Activated CD4-positive, alpha-beta memory T cell treated with anti-CD3 and anti-CD28 coated beads, Interleukin-2, amount 10 ng/mL, durations not matched to agents 7 days and 5 days (primary cell): ENCODE results near the gene HLA-C. TPM values are rescaled to one million over a fixed set of nuclear protein-coding genes. Genes with fewer than 3 reads are reported as not detected.
"Not testable (repeated sequence)": the region's sequence is repeated elsewhere in the genome, so short reads cannot be mapped to it uniquely, and the experiment has no call there.

Source experiments
- CTCF ChIA-PET: fragments of 350-600 bp; sonication (Branson Sonifier 250); formaldehyde crosslinking; loops from one replicate; lab custom pipeline; 2021; ENCODE audit warnings: antibody characterized with exemption, inconsistent platforms; lab: Charles Lee
- POLR2A ChIA-PET: fragments of 350-600 bp; sonication (Branson Sonifier 250); formaldehyde crosslinking; loops from one replicate; lab custom pipeline; 2021; ENCODE audit warnings: antibody characterized with exemption; lab: Charles Lee
- DNase-seq: peaks from one replicate; pipeline ENCODE4 v3.0.0-alpha.2; 2020
- H3K27ac Mint-ChIP-seq: one replicate; pipeline ENCODE4 v1.8.0; 2021; ENCODE audit warnings: mild to moderate bottlenecking, mixed read lengths
- H3K27me3 Mint-ChIP-seq: one replicate; pipeline ENCODE4 v1.8.0; 2021; ENCODE audit warnings: mixed read lengths
- H3K36me3 Mint-ChIP-seq: one replicate; pipeline ENCODE4 v1.8.0; 2021; ENCODE audit warnings: low read depth, mixed read lengths
- H3K4me1 Mint-ChIP-seq: one replicate; pipeline ENCODE4 v1.8.0; 2021; ENCODE audit warnings: mixed read lengths
- H3K4me3 Mint-ChIP-seq: one replicate; pipeline ENCODE4 v1.8.0; 2021; ENCODE audit warnings: mild to moderate bottlenecking, mixed read lengths
- H3K9me3 Mint-ChIP-seq: one replicate; pipeline ENCODE4 v1.8.0; 2021; ENCODE audit warnings: mixed read lengths
- total RNA-seq, 2 experiments: library from RNA; stranded (reverse); gene quantifications; one replicate each; pipeline ENCODE4 v1.2.3, GENCODE V29; 2021

Gene HLA-C
- total RNA-seq, 2 experiments from 2014 or later, result 1,690 to 1,696 TPM

DNA sequence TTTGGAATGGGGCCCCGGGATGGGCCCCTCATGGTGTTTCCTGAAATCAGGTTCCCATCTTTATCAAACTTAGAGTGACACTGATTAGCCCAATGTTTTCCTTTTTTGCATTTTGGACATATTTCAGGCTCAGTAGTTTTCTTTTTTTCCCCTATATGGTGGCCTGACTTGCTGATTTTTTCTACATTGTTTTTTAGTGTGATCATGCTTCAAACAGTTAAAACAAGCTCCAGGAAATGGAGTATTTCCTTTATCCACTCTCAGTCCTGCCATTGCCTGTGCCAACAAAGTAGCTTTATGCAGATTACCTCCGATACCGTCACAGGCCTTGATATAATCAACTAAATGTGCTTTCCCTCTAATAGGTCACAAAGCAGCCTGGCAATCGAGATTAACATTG lies 37.8 kb downstream of the HLA-C start:
- H3K9me3 Mint-ChIP-seq, POLR2A ChIA-PET, H3K4me1 Mint-ChIP-seq, CTCF ChIA-PET, H3K4me3 Mint-ChIP-seq, DNase-seq, H3K27ac Mint-ChIP-seq, H3K36me3 Mint-ChIP-seq: not testable (repeated sequence)
- peaks cover 37% of the 10 kb centered on the region for H3K27me3 Mint-ChIP-seq

DNA sequence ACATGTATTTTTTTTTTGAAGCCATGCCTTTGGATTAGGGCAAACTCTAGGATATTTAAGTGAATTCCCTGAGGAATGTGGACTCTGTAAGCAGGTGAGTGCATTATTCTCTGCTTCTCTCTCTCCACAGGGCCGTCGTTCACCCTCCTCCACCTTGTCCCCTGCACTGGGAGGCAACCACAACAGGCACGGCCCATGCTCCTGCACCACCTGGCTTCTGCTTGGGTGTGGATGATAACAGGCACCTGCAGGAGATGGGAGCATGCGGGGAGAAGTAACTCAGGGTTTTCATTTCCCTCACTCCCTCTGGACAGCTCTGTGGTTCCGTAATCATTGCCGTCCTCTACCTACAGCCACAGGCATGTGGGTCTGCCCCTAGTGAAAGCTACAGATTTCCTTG lies 43.4 kb downstream of the HLA-C start:
- Mint-ChIP-seq H3K36me3 (no peaks in the 10 kb centered on the region), H3K27ac (no peak overlapping the region), H3K4me3 (no peak overlapping the region), H3K27me3 (peaks cover 22% of the 10 kb centered on the region), H3K4me1 (no peaks in the 10 kb centered on the region), H3K9me3 (no peaks in the 10 kb centered on the region)
- DNase-seq, result no peak
- CTCF ChIA-PET, result interaction anchor here (0.7 kb wide), 1 partner anchor 137 kb away, joined by 3 read pairs; no protein-coding TSS in a partner anchor
- POLR2A ChIA-PET, result no interaction called here

DNA sequence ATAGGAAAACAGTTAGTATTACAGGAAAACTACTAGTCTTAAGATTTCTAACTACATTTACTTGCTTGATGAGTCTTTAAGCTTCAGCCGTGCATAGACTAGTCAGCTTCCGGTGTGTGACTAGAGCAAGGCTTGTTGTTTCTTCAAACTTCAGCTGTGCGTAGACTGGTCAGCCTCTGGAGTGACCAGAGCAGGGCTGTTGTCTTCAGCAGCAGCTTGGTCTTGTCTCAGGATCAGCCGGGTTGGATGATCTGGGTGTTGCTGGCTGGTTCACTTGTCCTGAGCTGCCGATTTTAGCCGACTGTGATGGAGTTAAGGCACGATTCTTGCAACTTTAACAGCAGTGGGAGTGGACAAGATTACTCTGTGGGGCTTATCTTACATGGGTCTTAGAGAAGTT lies 44.7 kb downstream of the HLA-C start:
- CTCF ChIA-PET, result interaction anchor here (1.8 kb wide), 1 partner anchor 140 kb away, joined by 6 read pairs; no protein-coding TSS in a partner anchor

DNA sequence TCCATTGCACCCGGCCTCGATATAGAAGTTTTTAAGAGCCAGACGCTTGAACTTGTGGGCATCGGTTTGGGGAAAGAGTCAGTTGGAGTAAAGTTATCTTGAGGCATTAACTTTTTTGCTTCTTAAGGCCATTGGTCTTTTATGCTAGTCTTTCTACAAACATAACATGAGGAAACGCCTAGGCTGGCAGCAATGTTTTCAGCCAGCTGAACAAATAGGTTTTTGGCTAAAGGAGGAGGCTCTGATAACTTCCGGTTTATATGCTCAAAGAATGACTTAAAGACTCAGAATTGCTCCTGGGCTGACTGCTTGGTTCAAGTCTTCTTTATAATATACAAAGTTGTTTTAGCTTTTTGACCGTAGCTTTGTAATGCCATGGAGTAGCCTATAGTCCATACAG lies 46.2 kb downstream of the HLA-C start:
- POLR2A ChIA-PET, result no interaction called here
- Mint-ChIP-seq H3K4me1 (no peaks in the 10 kb centered on the region), H3K4me3 (no peak overlapping the region), H3K27me3 (peaks cover 10% of the 10 kb centered on the region), H3K9me3 (no peaks in the 10 kb centered on the region), H3K36me3 (no peaks in the 10 kb centered on the region), H3K27ac (no peak overlapping the region)
- CTCF ChIA-PET, result no interaction called here
- DNase-seq, result no peak

More for the DNA sequence above, 44.7 kb downstream of the HLA-C start:
- Mint-ChIP-seq H3K27me3 (peaks cover 11% of the 10 kb centered on the region), H3K27ac (no peak overlapping the region), H3K9me3 (no peaks in the 10 kb centered on the region), H3K4me3 (no peak overlapping the region), H3K36me3 (no peaks in the 10 kb centered on the region), H3K4me1 (no peaks in the 10 kb centered on the region)
- POLR2A ChIA-PET, result no interaction called here
- no peak for DNase-seq

DNA sequence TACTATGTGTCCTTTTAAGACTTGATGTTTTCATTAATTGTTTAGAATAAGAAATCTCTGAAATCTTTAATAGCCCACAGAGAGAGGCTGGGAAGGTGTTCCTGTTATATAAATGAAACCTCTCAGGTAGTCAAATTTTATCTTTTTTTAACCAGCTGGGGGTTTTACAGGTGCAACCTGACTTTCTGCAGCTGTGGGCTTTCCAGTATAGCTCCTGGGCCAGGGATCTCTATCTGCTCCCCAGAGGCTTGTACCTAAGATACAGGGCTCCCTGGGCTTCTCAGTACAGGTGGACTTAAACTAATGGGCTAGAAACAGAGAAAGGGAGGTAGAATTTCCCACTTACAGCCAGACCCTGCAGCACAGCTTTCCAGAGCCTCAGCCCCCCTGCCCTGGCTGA lies 49.4 kb downstream of the HLA-C start:
- H3K4me1 Mint-ChIP-seq, result no peaks in the 10 kb centered on the region
- POLR2A ChIA-PET, result no interaction called here
- H3K4me3 Mint-ChIP-seq, result no peak overlapping the region
- no peaks in the 10 kb centered on the region for H3K36me3 Mint-ChIP-seq
- no peak overlapping the region for H3K27ac Mint-ChIP-seq
- no peaks in the 10 kb centered on the region for H3K9me3 Mint-ChIP-seq
- DNase-seq, result no peak
- peaks cover 4% of the 10 kb centered on the region for H3K27me3 Mint-ChIP-seq
- CTCF ChIA-PET, result interaction anchor here (0.6 kb wide), 1 partner anchor 16 kb away, joined by 4 read pairs; no protein-coding TSS in a partner anchor

Other genes starting within 250 kb of the HLA-C start
- gene C6orf15, start 159.5 kb downstream of the HLA-C start, total RNA-seq, result not detected
- not detected for gene PSORS1C1, start 157.3 kb downstream of the HLA-C start, total RNA-seq
- not detected for gene CDSN, start 151.6 kb downstream of the HLA-C start, total RNA-seq
- gene PSORS1C2, start 133.0 kb downstream of the HLA-C start, total RNA-seq, result not detected
- gene CCHCR1, start 114.3 kb downstream of the HLA-C start, total RNA-seq, result 10 to 100 TPM; 36.1 to 36.7 TPM
- gene TCF19, start 113.5 kb downstream of the HLA-C start, total RNA-seq, result 10 to 100 TPM; 78.9 to 80.7 TPM
- not detected for gene POU5F1, start 101.4 kb downstream of the HLA-C start, total RNA-seq
- 1,000 to 10,000 TPM; 5,151 to 5,157 TPM for gene HLA-B, start 85.1 kb upstream of the HLA-C start, total RNA-seq
- gene MICA, start 131.5 kb upstream of the HLA-C start, total RNA-seq, result 10 to 100 TPM; 12.0 to 12.3 TPM
- gene MICB, start 226.1 kb upstream of the HLA-C start, total RNA-seq, result 10 to 100 TPM; 60.8 to 62.9 TPM